GM12892 (cell line): Measurements from ENCODE around the gene ZNF660.
A peak's percentile ranks its signal among the peaks of the same experiment; 100 is the strongest.
"Not testable (repeated sequence)": the region's sequence is repeated elsewhere in the genome, so short reads cannot be mapped to it uniquely, and the experiment has no call there.

Experiments used
- DNase-seq: peaks from one replicate; pipeline ENCODE4 v3.0.0; 2011; ENCODE audit not compliant: insufficient read length
- FAIRE-seq: peaks from 2 replicates; lab custom pipeline; 2011; peaks lifted over from hg19 to GRCh38; lab: Jason Lieb, UNC
- POLR2A ChIP-seq: IDR thresholded peaks from 2 replicates; pipeline ENCODE4 v1.6.1; 2011; ENCODE audit warnings: low read depth, low read length, control low read depth
- POLR2AphosphoS5 ChIP-seq: IDR thresholded peaks from 2 replicates; pipeline ENCODE4 v1.6.1; 2011; ENCODE audit warnings: low read depth, low read length, control low read depth
- TAF1 ChIP-seq: IDR thresholded peaks from 2 replicates; pipeline ENCODE4 v1.6.1; 2011; ENCODE audit warnings: low read depth, mild to moderate bottlenecking, control low read depth, low read length, borderline replicate concordance

The ZNF660 gene

GRCh38 chr3:44580971-44581370 lies 3.8 kb upstream of the ZNF660 start:
- not testable (repeated sequence) for FAIRE-seq, DNase-seq

DNA sequence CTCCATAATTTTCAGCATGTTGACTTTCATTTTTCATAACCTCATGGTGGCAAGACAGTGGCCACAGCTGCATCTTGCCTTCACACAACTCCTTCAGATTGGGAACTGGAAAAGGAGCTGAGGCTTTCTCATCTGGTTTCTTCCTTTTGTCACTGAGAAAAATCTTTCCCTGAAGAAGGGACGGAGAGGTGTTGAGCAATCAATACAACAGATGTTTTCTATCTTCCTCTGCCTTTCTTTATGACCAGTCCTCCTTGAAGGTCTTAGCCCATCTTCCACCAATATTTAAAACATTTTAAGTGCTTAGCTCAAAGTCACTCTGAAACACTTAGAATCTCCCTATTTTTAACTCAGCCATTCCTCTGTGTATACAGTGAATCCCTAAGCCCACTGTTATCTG lies 11.9 kb downstream of the ZNF660 start:
- DNase-seq = no peak
- no peak for FAIRE-seq
- no peak for TF ChIP-seq POLR2A
- no peak for TF ChIP-seq POLR2AphosphoS5
- no peak for TF ChIP-seq TAF1

DNA sequence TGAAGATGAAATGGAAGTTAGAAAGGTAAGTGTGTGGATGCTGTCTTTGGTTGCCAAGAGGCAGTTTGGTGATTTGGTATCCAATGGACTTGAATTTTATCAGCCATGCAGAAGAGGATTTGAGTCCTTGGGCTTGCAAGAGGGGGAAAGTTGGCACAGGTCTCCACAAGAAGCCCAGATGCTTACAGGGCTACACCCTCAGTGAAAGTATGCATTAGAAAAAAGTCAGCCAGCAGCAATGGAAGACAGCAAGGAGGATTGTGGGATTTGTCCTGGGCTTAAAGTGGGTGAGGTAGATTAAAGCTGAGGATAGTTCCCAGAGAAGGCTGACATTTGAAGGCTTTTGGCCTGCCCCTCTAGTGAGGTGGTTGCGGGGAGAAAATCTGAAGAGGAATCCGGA lies 17.0 kb downstream of the ZNF660 start:
- no peak for DNase-seq
- no peak for FAIRE-seq

DNA sequence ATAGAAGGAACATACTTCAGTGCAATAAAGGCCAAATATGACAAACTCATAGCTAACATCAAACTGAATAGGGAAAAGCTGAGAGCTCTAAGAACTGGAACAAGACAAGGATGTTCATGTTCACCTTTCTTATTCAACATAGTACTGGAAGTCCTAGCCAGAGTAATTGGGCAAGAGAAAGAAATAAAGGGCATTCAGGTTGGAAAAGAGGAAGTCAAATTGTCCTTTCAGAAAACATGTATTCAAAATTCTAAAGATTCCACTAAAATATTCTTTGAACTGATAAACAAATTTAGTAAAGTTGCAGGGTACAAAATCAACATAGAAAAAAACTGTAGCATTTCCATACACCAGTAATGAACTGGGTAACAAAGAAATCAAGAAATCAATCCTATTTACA lies 27.9 kb downstream of the ZNF660 start:
- DNase-seq (no peak), FAIRE-seq (no peak)
- TF ChIP-seq POLR2A (no peak), POLR2AphosphoS5 (no peak), TAF1 (no peak)

More for the DNA sequence above, 17.0 kb downstream of the ZNF660 start:
- TF ChIP-seq POLR2A = no peak
- TF ChIP-seq POLR2AphosphoS5 = no peak
- TF ChIP-seq TAF1 = no peak

GRCh38 chr3:44624749-44625480 lies 40.2 kb downstream of the ZNF660 start, which contains the start of gene ZNF197:
Gene ZNF197, plus strand, starts transcription at chr3:44625036. Its CDS starts 4,119 bp downstream, at chr3:44629155.
- TF ChIP-seq POLR2A (peak; percentile 82), POLR2AphosphoS5 (peak; percentile 82), TAF1 (peak; percentile 88)
- DNase-seq (peak; percentile 46), FAIRE-seq (peak; percentile 96)

DNA sequence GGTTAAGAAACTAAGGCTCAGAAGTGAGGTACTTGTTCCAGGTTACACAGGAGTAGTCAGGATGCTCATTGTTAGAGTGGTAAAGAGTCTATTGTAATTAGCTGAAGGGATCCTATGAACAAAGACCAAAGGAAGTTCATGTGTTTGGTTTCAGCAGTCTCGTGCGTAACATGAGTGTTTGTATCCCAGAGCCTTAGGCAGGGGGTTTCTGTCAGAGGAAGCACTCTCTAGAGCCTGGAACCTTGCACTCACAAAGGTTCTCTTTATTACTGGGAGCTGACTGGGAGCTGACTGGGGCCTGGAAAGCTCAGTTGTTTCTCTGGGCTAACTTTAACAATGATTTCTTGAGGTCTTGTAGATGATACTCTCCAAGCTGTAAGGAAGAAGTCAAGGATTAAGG lies 44.0 kb downstream of the ZNF660 start:
- DNase-seq = no peak
- TF ChIP-seq POLR2A = no peak
- no peak for TF ChIP-seq TAF1
- TF ChIP-seq POLR2AphosphoS5 = no peak
- no peak for FAIRE-seq

GRCh38 chr3:44632193-44632592 lies 47.4 kb downstream of the ZNF660 start:
- TF ChIP-seq POLR2A (no peak), POLR2AphosphoS5 (no peak), TAF1 (no peak)
- FAIRE-seq (no peak), DNase-seq (no peak)

DNA sequence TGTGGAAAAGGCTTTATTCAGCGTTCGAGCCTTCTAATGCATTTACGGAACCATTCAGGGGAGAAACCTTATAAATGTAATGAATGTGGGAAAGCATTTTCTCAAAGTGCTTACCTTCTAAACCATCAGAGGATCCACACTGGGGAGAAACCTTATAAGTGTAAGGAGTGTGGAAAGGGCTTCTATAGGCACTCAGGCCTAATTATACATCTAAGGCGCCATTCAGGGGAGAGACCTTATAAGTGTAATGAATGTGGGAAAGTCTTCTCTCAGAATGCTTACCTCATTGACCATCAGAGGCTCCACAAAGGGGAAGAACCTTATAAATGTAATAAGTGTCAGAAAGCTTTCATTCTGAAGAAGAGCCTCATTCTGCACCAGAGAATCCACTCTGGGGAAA lies 57.6 kb downstream of the ZNF660 start:
- TF ChIP-seq TAF1 = no peak
- TF ChIP-seq POLR2AphosphoS5 = no peak
- no peak for TF ChIP-seq POLR2A
- FAIRE-seq = no peak
- no peak for DNase-seq

DNA sequence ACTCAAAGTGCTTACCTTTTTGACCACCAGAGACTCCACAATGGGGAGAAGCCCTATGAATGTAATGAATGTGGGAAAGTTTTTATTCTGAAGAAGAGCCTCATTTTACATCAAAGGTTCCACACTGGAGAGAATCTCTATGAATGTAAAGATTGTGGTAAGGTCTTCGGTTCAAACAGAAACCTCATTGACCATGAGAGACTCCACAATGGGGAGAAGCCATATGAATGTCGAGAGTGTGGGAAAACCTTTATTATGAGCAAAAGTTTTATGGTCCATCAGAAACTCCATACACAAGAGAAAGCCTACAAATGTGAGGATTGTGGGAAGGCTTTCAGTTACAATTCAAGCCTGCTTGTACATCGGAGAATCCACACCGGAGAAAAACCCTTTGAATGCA lies 58.3 kb downstream of the ZNF660 start:
- no peak for TF ChIP-seq POLR2A
- DNase-seq (no peak), FAIRE-seq (no peak)

- FAIRE-seq (no peak), DNase-seq (no peak)
- no peak for TF ChIP-seq POLR2A
- TF ChIP-seq TAF1 = no peak
- no peak for TF ChIP-seq POLR2AphosphoS5
Observed at GRCh38 chr3:44647771-44648170, 63.0 kb downstream of the ZNF660 start.

DNA sequence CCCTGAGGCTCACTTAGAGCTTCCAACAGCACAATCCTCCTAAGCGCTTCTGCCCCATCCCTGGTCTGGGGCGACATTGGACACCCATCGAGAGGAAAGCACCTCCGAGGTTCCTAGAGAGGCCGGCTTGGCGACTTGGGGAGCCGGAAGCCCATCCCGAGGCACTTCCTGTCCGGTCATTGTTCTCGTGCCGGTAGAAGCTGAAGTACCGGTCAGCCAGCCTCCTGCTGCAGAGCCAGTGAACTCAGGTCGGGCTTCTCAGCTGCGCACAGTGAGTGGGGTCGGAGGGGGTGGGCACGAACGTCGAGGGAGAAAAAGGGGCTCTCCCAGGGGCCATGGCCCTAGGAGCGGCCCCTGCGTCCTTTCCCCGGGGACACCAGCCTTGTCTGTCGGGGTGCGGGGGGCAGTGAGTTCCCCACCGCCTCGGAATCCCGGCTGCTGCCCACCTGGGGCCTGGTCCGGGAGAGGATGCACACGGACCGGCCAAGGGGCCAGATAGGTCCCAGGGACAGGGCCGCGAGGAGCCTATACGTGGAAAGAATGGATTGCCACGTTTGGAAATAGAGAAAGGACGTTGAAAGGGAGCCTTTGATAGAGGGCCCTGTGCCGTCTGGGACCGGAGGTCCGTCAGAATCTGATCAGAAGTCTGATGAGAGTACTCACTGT lies 63.9 kb downstream of the ZNF660 start, which contains the start of gene ZNF35:
TSS of gene ZNF35 (plus strand) at position 169 of the 666 bp plus-strand sequence. CDS start 2,336 bp downstream, outside the sequence.
- DNase-seq = peak; percentile 68
- FAIRE-seq = peak; percentile 95
- TF ChIP-seq POLR2AphosphoS5 (peak; percentile 90), TAF1 (peak; percentile 97), POLR2A (peak; percentile 90)
